AG09319 (cell line): ENCODE results near the gene LRRC8D.

Experiments
- DNase-seq: peaks from one replicate; pipeline ENCODE4 v3.0.0-alpha.2; 2010; ENCODE audit warnings: low read depth; ENCODE audit errors: extremely low read depth
- TF ChIP-seq, protein P1 (sequence below): IDR thresholded peaks from 2 replicates; pipeline ENCODE4 v1.5.1; 2011; ENCODE audit warnings: low read depth, mild to moderate bottlenecking, inconsistent platforms, low read length, moderate library complexity

The LRRC8D gene

DNA sequence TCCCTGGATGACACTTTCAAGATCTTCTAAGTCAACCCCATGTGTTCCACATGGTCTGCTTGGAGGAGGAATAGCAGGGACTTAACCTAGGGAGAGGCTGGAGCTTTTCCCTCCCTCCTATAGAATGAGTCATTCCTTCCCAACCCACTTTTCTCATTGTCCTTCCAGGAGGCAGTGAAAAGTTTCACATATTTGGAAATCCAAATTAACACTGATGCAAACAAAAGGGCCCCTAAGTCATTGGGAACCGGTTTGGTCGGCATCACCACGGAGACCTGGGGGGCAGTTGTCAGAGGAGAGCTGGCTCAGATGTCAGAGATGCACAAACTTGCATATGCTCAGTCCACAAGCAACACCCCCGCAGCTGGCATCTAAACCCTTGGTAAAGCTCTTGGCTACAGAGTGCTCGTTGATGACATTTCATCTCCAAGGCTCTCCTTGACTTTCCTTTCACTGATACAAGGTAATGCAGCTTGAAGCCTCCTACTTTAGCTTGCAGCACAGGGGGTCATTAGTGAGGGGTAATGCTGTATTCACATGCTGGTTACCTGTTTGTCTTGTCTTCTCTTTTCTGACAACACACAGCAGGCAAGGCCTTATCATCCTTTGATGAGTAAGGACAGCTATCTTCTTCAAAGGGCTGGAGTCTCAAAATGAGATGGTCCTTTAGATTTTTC lies 12.3 kb upstream of the LRRC8D start:
- DNase-seq: no peak
- TF ChIP-seq, protein P1, sequence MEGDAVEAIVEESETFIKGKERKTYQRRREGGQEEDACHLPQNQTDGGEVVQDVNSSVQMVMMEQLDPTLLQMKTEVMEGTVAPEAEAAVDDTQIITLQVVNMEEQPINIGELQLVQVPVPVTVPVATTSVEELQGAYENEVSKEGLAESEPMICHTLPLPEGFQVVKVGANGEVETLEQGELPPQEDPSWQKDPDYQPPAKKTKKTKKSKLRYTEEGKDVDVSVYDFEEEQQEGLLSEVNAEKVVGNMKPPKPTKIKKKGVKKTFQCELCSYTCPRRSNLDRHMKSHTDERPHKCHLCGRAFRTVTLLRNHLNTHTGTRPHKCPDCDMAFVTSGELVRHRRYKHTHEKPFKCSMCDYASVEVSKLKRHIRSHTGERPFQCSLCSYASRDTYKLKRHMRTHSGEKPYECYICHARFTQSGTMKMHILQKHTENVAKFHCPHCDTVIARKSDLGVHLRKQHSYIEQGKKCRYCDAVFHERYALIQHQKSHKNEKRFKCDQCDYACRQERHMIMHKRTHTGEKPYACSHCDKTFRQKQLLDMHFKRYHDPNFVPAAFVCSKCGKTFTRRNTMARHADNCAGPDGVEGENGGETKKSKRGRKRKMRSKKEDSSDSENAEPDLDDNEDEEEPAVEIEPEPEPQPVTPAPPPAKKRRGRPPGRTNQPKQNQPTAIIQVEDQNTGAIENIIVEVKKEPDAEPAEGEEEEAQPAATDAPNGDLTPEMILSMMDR: no peak

DNA sequence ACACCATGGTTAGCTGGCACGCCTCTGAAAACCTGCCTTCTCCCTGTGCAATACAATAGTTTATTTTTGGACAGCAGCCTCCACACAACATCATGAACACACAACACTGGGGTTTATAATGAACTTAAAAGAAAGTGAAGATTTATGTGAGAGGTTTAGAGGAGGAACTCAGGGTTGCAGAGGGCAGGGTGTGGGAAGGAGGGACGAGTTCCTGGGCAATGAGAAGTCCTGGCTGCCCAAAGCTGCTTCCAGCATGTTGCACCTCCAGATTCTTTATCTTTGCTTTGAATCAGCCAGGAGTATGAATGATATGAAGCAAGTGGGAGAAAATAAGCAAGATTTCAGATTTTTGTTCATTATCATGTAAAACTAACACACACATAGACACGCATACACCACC lies 11.3 kb upstream of the LRRC8D start:
- TF ChIP-seq, protein P1: no peak
- DNase-seq: no peak

DNA sequence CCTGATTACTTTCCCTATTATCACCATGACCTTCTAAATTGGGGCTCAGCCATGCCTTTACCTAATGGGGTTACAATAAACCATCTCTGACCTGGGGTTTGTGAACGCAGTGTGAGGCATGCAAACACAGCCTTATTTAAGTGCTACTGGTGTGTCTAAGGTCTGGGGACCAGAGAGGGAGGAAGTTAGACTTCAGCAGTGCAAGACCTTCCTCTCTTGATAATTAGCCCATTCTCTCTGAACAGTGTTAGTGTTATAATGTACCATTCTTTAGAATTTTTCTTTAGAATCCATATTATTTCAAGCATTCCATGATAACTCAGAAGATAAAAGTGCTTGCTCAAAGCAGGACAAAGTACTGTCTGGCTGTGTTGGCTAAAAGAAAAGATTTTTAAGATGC lies 10.5 kb upstream of the LRRC8D start:
- no peak for DNase-seq
- TF ChIP-seq, protein P1: no peak

DNA sequence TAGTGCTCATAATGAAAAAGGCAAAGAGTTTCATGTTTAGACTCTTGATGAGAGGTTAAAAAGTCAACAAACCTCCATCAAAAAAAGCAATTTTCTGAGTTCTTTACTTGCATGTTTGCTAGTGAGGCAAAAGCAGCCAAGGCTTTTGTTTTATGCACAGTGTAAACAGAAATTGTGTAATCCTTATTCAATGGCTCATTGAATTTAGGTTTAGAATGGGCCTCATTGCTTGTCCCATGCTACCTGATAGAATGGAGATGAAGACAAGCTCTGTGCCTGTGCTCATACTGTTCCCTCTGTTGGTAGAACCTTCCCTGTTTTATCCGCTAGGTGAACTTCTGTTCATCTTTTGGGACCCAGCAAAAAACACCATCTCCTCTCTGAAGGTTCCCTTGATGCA lies 10.0 kb upstream of the LRRC8D start:
- TF ChIP-seq, protein P1: no peak
- no peak for DNase-seq

DNA sequence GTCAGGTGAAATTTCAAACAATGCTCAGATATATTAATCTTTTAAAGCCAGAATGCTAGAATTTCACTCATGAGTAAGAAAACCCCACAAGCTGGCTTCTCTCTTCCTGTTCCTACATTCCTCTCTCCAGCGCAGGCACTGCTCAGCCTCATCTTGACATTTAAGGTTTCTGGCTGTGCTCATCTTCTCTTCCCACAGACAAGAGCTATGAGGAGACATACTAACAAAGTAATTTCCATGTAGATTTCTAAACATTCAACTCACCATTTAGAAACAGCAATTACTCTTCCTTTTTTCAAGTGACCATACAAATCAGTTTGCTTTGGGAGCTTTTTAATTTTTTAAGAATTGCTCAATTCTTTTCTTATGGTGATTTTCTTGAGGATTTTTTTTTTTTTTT lies 7.8 kb upstream of the LRRC8D start:
- DNase-seq: no peak
- TF ChIP-seq, protein P1: no peak

DNA sequence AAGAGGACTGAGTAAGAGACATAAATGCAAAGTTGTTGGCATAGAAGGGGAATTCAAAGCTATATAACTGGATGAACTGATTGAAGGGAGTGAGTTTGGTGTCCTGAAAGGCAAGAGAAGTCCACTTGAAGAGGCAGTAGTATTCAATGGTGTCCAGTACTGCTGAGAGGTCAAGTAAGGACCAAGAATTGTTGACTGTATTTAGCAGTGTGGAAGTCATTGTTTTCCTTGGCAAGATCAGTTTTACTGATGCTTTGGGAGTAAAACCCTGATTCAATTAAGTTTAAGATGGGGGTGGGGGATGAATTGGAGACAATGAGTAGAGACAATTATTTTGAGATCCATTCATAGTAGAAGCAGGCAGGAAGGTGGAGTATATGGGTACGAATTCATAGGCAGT lies 5.8 kb upstream of the LRRC8D start:
- DNase-seq: no peak
- TF ChIP-seq, protein P1: no peak

DNA sequence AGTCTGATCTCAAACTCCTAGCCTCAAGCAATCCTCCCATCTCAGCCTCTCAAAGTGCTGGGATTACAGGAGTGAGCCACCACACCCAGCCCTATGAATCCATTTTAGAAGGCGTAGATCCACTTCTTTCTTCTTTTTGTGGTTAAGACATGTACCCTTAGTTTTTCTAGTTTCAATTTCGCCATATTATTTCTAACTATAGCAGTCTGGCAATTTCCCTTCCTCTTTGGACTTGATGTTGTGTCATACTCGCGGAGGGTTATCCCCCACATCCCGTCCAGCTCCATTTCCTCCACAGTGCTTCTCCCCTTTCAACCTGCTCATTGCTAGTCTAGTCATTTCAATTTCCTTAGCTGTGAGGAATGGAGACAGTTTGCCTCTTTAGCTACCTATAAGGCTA lies 5.2 kb upstream of the LRRC8D start:
- TF ChIP-seq, protein P1: no peak
- no peak for DNase-seq
